ENCODE measurements around the gene S100A11.

The S100A11 gene

GRCh38 chr1:151989211-151989862, 47.5 kb downstream of the S100A11 start:
- H3K27ac ChIP-seq = no peak overlapping the region; the same call in 1 of the 2 replicates

GRCh38 chr1:151988405-151988923, 48.3 kb downstream of the S100A11 start:
- H3K27ac ChIP-seq = no peak overlapping the region
- TF ChIP-seq CTCF (conservative IDR thresholded peaks at IDR 0.05) = no peak
- no peak for TF ChIP-seq ZFX (IDR thresholded peaks at IDR 0.05)

More at GRCh38 chr1:151989211-151989862, 47.5 kb downstream of the S100A11 start:
- no peak for TF ChIP-seq ZFX (IDR thresholded peaks at IDR 0.05)
- TF ChIP-seq CTCF (conservative IDR thresholded peaks at IDR 0.05) = no peak

- no peak for TF ChIP-seq CTCF (conservative IDR thresholded peaks at IDR 0.05)
- no peak for TF ChIP-seq ZFX (IDR thresholded peaks at IDR 0.05)
- H3K27ac ChIP-seq = no peak overlapping the region
Observed at GRCh38 chr1:151986501-151987190, 50.2 kb downstream of the S100A11 start.

- TF ChIP-seq CTCF (conservative IDR thresholded peaks at IDR 0.05) = no peak
- H3K27ac ChIP-seq = no peak overlapping the region
Observed at GRCh38 chr1:151985768-151986167, 51.0 kb downstream of the S100A11 start.

GRCh38 chr1:151985270-151985669, 51.5 kb downstream of the S100A11 start:
- no peak overlapping the region for H3K27ac ChIP-seq
- TF ChIP-seq ZFX (IDR thresholded peaks at IDR 0.05) = no peak
- TF ChIP-seq CTCF (conservative IDR thresholded peaks at IDR 0.05) = no peak

- no peak overlapping the region for H3K27ac ChIP-seq
- TF ChIP-seq ZFX (IDR thresholded peaks at IDR 0.05) (no peak), CTCF (conservative IDR thresholded peaks at IDR 0.05) (no peak)
Observed at GRCh38 chr1:151984313-151984956, 52.4 kb downstream of the S100A11 start.

Measured in C4-2B (cell line).